ENCODE results near the gene CKM.

GRCh38 chr19:45342911-45343310 is 20.2 kb upstream of the CKM start:
- no peak for TF ChIP-seq POLR2AphosphoS5 (IDR thresholded peaks at IDR 0.05; ENCODE audit: low read depth, low read length)
- TF ChIP-seq TAF1 (IDR thresholded peaks at IDR 0.05; ENCODE audit: borderline replicate concordance, insufficient read depth, low read length) = no peak
- TF ChIP-seq REST (IDR thresholded peaks at IDR 0.05; ENCODE audit: insufficient read depth in 1 of 2, low read depth in 2 of 2, low read length in 2 of 2) = no peak
- TF ChIP-seq SIN3A (IDR thresholded peaks at IDR 0.05; ENCODE audit: borderline replicate concordance, insufficient read depth, low read length) = no peak
